ENCODE measurements around the gene ATP2B2.

The ATP2B2 gene

DNA sequence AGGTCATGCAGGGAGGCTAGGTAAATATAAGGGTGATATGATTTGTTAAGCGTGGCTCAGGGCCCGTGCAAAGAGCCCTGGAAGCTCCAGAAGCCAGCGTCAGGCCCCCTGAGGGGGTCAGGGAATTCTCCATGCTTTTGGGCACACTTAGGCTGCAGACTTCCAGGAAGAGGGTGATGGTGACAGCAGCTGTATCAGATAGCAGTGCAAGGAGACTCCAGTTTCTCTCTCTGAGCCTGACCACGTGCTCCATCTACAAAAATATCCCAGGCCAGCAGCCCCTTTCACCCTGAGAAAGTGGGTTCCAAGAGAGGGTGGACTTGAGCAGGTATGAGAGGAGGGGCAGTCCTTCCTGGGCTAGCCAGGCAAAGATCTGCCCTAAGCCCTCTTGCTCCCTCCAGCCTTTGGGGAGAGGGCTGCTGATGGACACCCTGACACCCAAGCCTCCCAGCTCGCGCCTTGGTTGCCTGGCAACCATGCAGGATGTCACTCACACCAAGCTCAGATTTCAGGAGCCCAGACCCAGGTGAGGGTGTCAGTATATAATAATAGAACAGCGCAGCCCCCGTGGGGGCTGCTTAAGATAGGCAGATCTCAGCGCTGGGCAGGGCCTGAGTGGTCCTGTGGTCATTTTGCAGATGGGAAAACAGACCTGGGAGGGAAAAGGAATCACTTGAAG is 35.8 kb downstream of the ATP2B2 start:
- DNase-seq (ENCODE audit: low read depth, low spot score), result no peak

DNA sequence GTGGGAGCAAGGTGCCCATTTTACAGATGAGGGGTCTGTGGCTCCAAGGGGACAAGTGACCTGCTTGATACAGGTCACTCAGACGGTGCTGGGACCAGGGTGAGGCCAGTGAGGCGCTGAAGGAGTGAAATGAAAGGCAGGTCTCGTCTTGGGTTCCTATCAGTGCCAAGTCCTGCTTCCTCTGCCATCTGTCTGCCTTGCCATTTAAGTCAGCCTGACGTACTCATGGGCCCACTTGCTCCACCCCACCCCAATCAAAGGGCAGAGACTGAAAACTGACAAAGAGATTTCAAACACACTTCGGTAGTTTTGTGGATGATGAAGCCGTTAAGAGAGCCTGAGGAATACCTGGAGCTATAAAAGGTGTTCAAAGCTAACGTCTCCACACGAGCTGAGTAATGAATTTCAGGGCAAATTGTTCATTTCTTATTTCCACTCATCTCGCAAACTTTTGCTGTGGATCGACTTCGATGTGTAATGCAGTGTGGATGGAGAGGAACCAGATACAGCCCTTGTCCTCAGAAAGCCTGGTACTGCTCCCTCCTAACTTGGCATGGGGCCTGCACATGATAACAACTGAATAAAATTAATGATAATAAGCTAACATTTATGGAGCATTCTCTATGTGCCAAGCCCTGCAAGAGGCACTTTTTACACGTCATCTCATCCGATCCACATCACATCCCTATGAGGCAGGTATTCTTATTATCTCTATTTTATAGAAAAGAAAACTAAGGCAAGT is 36.6 kb downstream of the ATP2B2 start:
- DNase-seq (ENCODE audit: low read depth, low spot score), result no peak

DNA sequence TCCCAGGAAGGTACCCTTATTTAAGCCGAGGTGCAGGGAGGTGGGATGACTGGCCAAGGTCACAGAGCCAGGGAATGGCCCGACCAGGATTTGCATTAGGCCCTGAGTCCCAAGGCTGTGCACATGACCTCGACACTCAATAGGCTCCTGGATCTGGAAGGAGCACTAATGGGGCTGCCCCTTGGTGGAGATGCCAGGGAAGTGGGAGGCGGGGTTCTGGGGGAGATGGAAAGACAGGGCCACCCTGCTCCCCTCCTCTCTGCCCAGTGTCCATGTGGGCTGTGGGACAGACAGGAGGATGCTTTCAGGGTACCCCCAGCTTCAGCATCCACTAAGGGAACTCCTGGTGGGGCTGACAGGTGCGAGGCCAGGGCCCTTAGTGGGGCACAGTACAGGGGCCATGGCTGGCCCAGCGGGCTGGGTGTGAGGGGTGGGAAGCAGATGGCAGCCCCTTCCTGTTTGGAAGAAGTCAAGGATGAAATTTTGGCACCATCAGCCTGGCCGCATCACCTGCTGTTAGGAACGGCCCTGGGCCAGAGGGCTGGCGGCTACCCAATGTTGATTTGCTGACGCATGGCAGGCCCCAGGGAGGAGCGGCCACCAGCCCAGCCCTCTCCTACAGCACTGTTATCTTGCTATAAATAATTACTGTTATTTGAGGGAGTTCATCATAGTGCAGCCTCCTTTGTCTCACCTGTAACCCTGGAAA is 37.3 kb downstream of the ATP2B2 start:
- no peak for DNase-seq (ENCODE audit: low read depth, low spot score)

DNA sequence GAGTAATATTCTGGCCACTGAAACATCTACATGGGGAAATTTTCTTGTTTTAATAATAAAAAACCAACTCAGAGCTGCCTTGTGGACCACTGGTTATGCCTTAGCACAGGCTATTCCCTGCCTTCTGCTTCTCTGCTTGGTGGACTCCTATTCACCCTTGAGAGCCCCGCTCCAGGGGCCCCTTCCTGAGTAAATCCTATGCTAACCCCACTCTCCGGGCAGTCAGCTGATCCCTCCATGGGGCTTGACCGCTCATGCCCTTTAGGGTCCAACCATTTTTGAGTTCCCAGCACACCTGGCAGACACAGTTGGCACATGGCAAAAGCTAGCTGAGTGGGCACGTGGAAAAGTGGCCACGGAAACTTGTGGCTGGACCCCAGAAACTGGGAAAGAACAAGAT is 38.2 kb downstream of the ATP2B2 start:
- DNase-seq (ENCODE audit: low read depth, low spot score), result no peak

GRCh38 chr3:10466186-10466585 is 39.2 kb downstream of the ATP2B2 start:
- DNase-seq (ENCODE audit: low read depth, low spot score), result no peak

GRCh38 chr3:10465161-10465560 is 40.2 kb downstream of the ATP2B2 start:
- DNase-seq (ENCODE audit: low read depth, low spot score), result no peak

DNA sequence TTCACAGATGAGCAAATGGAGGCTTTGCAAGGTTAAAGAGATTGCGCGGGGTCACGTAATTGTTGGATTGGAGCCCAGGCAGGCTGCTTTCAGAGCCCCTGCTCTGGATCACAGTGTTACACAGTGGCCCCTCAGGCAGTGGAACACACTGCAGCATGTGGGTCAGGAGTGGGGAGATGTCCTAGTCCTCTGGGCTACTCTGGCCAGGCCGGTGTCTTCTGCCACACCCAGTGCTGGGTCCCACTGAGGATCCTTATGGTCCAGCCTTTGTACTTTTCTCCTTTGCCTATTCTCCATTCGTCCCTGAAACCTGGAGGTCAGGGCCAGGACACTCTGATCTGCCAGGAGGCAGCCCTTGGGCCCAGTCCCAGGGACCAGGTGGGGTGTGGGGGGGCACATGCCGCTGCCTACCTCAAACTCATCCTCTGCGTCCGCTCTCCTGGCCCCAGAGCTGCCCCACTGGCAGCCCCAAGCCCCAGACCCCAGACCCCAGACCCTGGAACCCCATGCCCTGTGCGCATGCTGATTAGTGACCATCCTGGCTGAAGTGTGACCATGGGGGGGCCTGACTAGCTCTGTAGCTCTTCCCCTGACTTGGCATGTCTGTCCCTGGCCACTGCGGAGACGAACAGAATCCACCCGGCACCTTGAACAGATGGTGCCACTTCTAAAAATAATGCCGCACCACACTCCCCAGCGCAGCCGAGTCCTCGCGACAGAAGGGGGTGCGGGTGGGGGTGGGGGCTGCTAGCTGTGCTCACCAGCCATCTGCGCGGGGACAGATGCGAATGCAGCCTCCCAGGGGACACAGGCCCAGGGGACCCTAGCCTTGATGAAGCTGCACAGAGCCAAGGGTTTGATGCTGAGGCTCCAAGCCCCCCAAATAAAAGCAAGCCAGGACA is 41.6 kb downstream of the ATP2B2 start:
- no peak for DNase-seq (ENCODE audit: low read depth, low spot score)

DNA sequence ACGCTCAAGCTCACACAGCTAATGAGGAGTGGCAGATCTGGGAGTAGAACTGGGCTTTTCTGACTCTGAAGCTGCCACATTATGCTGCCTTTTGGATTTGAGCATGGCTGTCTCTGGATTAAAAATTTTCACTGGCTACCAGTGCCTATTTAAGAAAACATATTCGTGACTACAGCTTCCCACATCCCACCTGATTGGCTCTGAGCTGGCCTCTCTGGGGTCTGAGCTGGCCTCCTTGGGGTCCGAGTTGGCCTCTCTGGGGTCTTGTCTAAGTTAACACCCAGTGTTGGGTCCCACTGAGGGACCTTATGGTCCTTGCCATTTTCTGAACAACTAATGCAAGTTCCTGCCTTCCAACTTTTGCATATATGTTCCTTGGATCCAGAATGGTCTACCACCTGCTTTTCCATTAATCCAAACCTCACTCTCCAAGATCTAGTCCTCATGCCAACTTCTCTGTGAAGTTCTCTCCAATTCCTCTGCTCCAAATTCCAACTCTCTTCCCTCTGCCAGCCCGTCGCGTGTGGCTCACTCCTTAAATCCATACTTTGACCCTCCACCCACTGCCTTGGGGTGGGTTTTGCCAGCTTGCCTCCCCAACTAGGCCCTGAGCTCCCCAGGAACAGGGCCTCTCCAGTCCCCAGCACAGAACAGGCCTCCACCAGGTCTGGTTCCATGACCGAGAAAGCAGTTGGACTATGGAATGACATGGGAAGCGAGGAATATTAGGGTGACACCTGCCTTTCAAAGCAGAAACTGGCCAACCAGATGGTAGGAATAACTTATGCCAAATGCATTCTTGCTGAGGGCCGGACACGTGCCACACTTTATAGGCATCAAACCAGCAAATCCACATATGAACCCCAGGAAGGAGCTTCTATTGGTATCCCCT is 42.5 kb downstream of the ATP2B2 start:
- DNase-seq (ENCODE audit: low read depth, low spot score), result no peak

GRCh38 chr3:10460951-10461545 is 44.3 kb downstream of the ATP2B2 start:
- DNase-seq (ENCODE audit: low read depth, low spot score), result no peak

- peak; percentile 97 for DNase-seq (ENCODE audit: low read depth, low spot score)
These were observed 45.2 kb downstream of the ATP2B2 start for GRCh38 chr3:10459954-10460754.

DNA sequence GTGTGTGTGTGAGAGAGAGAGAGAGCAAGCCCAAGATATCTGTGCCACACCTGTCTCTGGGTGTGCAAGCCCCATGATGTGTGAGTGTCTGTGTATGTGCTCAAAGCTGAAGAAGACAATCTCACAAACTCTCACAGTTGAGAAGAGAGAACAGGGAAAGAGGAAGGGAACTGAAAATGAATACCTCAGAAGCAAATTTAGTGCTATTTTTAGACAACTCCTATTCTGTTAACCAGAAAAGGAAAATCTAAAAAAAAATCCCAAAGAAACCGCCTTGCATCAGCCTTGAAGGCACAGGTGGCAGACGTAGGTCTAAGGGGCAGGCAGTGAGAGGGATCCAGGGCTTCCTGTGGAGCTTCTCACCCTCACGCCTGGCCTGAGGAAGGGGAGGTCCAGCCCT is 47.8 kb downstream of the ATP2B2 start:
- no peak for DNase-seq (ENCODE audit: low read depth, low spot score)

DNA sequence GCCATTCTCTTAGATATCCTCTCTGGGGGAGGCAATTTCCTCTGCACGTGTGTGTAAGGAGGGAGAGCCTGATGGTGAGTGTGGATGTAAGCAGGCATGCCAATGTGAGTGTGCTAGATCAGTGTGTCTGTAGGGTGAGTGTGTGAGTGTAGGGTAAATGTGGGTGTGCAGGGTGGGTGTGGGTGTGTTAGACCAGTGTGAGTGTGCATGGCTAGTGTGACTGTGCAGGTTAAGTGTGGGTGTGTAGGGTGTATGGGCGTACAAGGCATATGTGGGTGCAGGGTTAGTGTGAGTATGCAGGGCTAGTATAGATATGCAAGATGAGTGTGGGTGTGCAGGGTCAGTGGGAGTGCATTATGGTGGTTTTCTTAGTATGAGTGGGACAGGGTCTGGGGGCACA is 48.4 kb downstream of the ATP2B2 start:
- no peak for DNase-seq (ENCODE audit: low read depth, low spot score)

DNA sequence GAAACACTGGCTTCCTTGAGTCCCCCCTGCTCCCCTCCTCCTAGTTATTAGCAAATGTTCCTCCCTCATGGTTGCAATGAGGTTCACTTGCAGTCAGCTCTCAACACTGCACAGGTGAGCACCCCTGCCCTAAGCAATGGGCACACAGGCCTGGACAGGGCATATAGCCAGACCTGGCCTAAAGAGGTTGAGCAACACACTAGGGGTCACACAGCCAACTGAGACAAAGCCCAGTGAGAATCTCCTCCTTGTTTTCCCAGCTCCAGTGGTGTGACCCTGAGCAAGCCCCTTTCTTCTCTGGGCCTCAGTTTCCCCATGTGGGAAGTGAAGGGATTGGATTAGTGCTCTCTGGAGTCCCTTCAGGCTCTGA is 49.9 kb downstream of the ATP2B2 start:
- no peak for DNase-seq (ENCODE audit: low read depth, low spot score)

GRCh38 chr3:10454907-10455544 is 50.4 kb downstream of the ATP2B2 start:
- DNase-seq (ENCODE audit: low read depth, low spot score), result no peak

DNA sequence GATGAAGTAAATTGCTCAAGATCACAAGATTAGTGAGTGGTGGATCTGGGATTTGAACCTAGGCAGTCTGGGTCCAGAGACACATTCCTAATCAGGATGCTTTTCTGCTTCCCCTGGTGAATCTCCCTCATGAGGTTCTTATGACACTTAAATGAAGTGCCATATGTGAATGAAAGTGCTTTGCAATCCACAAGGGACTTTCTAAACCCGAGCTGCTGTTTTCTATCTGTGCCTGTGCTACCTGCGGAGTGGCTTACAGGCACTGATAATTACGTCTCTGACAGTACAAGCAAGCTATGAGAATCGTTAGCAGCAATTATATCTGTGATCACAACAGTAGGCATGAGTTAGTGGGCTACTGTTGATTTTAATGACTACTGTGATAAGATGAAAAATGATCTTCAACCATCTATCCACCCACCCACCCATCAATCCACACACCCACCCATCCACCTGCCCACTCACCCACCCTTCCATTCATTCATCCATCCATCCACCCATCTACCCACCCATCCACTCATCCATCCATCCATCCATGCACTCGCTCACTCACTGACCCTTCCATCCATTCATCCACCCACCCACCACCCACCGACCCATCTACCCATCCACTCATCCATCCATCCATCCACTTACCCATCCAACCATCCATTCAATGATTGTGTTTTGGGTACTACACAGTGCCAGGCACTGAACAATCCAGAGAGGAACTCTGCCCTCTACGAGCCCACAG is 51.8 kb downstream of the ATP2B2 start:
- no peak for DNase-seq (ENCODE audit: low read depth, low spot score)

- DNase-seq (ENCODE audit: low read depth, low spot score), result peak; percentile 10
These were observed 54.6 kb downstream of the ATP2B2 start for GRCh38 chr3:10450494-10451440.

GRCh38 chr3:10449436-10449835 is 56.0 kb downstream of the ATP2B2 start:
- DNase-seq (ENCODE audit: low read depth, low spot score), result no peak

All from ELF-1 (cell line).